ENCODE results near the gene C2orf68. TPM values are rescaled to one million over a fixed set of nuclear protein-coding genes. Genes with fewer than 3 reads are reported as not detected.

The C2orf68 gene
- total and polyA plus RNA-seq, 2 of the 8 experiments (the other 6 are each of a cell fraction or from before 2014, with no cell fraction given): 46.3 to 49.4 TPM

DNA sequence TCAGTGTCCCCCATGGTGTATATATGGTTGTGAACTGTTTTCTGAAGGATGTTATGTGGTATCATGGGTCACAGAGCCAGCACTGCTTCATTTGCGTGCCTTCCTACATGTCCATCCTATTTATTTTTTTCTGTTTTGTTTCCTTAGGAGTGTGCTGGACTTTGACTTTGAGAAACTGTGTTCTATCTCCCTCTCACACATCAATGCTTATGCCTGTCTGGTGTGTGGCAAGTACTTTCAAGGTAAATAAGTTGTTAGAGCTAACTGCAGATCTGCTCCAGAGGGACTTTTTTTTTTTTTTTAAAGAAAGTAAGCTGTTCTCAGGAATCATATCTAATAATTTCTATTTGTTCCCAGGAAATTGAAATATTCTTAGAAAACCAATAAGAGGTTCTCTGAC, 9.5 kb upstream of the C2orf68 start:
- Histone ChIP-seq H3K14ac (ENCODE audit: insufficient read length) (no peak overlapping the region), H2BK120ac (replicated peaks; ENCODE audit: low read depth, low read length) (no peak overlapping the region), H3K79me2 (ENCODE audit: control insufficient read depth in 1 of 2, insufficient read depth in 2 of 2, low read length in 2 of 2) (peaks cover 11 to 29% of the 10 kb centered on the region in 2 experiments), H3K9ac (replicated peaks in 1 of 4; ENCODE audit: extremely low read depth in 1 of 4, low read depth in 3 of 4, low read length in 3 of 4) (no peak overlapping the region), H4K8ac (ENCODE audit: extremely low read depth, insufficient read depth, low read length) (no peak overlapping the region), H3K4me3 (ENCODE audit: extremely low read depth in 1 of 4, insufficient read depth in 2 of 4, low read depth in 3 of 4, low read length in 4 of 4) (no peak overlapping the region), H4K5ac (ENCODE audit: insufficient read length, low read depth, low read length) (no peak overlapping the region), H3K4me2 (ENCODE audit: insufficient read depth in 1 of 2, low read depth in 2 of 2, low read length in 2 of 2) (no peak overlapping the region), H3K23me2 (ENCODE audit: low read depth, low read length) (no peaks in the 10 kb centered on the region), H3K27me3 (replicated peaks in 1 of 4; ENCODE audit: control insufficient read depth in 3 of 4, extremely low read depth in 1 of 4, insufficient read depth in 3 of 4, low read length in 3 of 4) (no peaks in the 10 kb centered on the region), H2AK5ac (ENCODE audit: low read depth, low read length) (no peak overlapping the region), H2BK12ac (ENCODE audit: low read depth, low read length) (no peak overlapping the region), H3K18ac (ENCODE audit: extremely low read depth, low read length) (no peak overlapping the region), H3K23ac (ENCODE audit: insufficient read length) (no peak overlapping the region), H2BK5ac (ENCODE audit: low read depth, low read length) (no peak overlapping the region), H4K20me1 (replicated peaks in 1 of 2; ENCODE audit: control insufficient read depth in 1 of 2, insufficient read depth in 2 of 2, low read length in 2 of 2) (peaks cover 0 to 17% of the 10 kb centered on the region in 2 experiments), H3K79me1 (ENCODE audit: low read depth, low read length) (peaks cover 5% of the 10 kb centered on the region), H3K4ac (replicated peaks; ENCODE audit: insufficient read length, low read depth, low read length) (no peak overlapping the region), H3K27ac (ENCODE audit: low read depth, low read length) (no peak overlapping the region), H3K56ac (replicated peaks; ENCODE audit: insufficient read length, low read depth, low read length) (no peak overlapping the region), H2BK20ac (ENCODE audit: low read length) (no peak overlapping the region), H4K91ac (replicated peaks; ENCODE audit: insufficient read length, low read length) (no peak overlapping the region), H2BK15ac (ENCODE audit: low read length) (no peak overlapping the region), H3K9me3 (ENCODE audit: insufficient read depth in 2 of 2, low read depth in 1 of 2, low read length in 1 of 2) (no peaks in the 10 kb centered on the region), H3K4me1 (replicated peaks in 1 of 4; ENCODE audit: control insufficient read depth in 3 of 4, insufficient read depth in 4 of 4, low read length in 3 of 4) (peaks cover 0 to 5% (median 2%) of the 10 kb centered on the region in 4 experiments; a peak in 3 of 7 replicates), H2AFZ (ENCODE audit: low read length) (no peak overlapping the region), H3K36me3 (ENCODE audit: control insufficient read depth in 2 of 4, insufficient read depth in 4 of 4, low read length in 3 of 4) (peaks cover 33 to 74% (median 49%) of the 10 kb centered on the region in 4 experiments)
- POLR2A ChIA-PET (ENCODE audit: partially characterized antibody): interaction anchor here (0.9 to 4.1 kb wide), 9 partner anchors 8 to 81 kb away, joined by 3 to 30 read pairs (median 4); no protein-coding TSS in a partner anchor
- no peak for TF ChIP-seq RFX5 (IDR thresholded peaks at IDR 0.05; ENCODE audit: borderline replicate concordance, low read depth, low read length)
- FAIRE-seq (no peak), DNase-seq (ENCODE audit: low read depth in 1 of 2, low spot score in 2 of 2) (no peak)
- 89% methylated on average over 1 of the region's 1 CpG; no CpG with 5 or more reads in 1 of the 2 experiments for WGBS, 2 experiments (ENCODE audit: extremely low coverage in 1 of 2, insufficient coverage in 1 of 2, insufficient read length in 1 of 2, insufficient replicate concordance in 2 of 2, low coverage in 1 of 2, low lambda C conversion rate in 2 of 2, missing lambda C conversion rate in 1 of 2)
- CTCF ChIA-PET (ENCODE audit: partially characterized antibody): interaction anchor here (1.7 to 3.3 kb wide), 2 partner anchors 11 to 16 kb away, joined by 5 to 22 read pairs; no protein-coding TSS in a partner anchor
